Neural progenitor cell (in vitro differentiated cells): Measurements from ENCODE around the gene B4GALNT2. TPM values are rescaled to one million over a fixed set of nuclear protein-coding genes. Genes with fewer than 3 reads are reported as not detected.

ENCODE experiments used
- DNase-seq: peaks from one replicate; pipeline ENCODE4 v3.0.0-alpha.2; 2016; ENCODE audit warnings: low spot score
- H2AFZ ChIP-seq: fragments of 200-600 bp; sonication (generic); replicated peaks from 2 replicates; pipeline ENCODE4 v1.6.1; 2016; ENCODE audit warnings: antibody characterized with exemption
- H3F3A ChIP-seq: fragments of 200-600 bp; sonication (generic); 2 replicates; pipeline ENCODE4 v1.6.1; 2016; ENCODE audit warnings: antibody characterized with exemption, low read depth
- H3K27ac ChIP-seq: fragments of 200-600 bp; sonication (generic); 2 replicates; pipeline ENCODE4 v1.5.1; 2016; ENCODE audit warnings: mild to moderate bottlenecking
- H3K27me3 ChIP-seq: fragments of 200-600 bp; sonication (generic); 2 replicates; pipeline ENCODE4 v1.6.1; 2016; ENCODE audit warnings: mild to moderate bottlenecking, moderate library complexity
- H3K36me3 ChIP-seq: fragments of 200-600 bp; sonication (generic); 2 replicates; pipeline ENCODE4 v1.5.1; 2016
- H3K4me1 ChIP-seq: fragments of 200-600 bp; sonication (generic); 2 replicates; pipeline ENCODE4 v1.6.1; 2016; ENCODE audit warnings: mixed run types
- H3K4me2 ChIP-seq: fragments of 200-600 bp; sonication (generic); 2 replicates; pipeline ENCODE4 v1.6.1; 2016
- H3K4me3 ChIP-seq: fragments of 200-600 bp; sonication (generic); 2 replicates; pipeline ENCODE4 v1.5.1; 2016
- H3K79me2 ChIP-seq: fragments of 200-600 bp; sonication (generic); 2 replicates; pipeline ENCODE4 v1.6.1; 2016; ENCODE audit warnings: low read depth
- H3K9ac ChIP-seq: fragments of 200-600 bp; sonication (generic); 2 replicates; pipeline ENCODE4 v1.6.1; 2016
- H3K9me3 ChIP-seq: fragments of 200-600 bp; sonication (generic); 2 replicates; pipeline ENCODE4 v1.5.1; 2016; ENCODE audit warnings: low read depth
- H4K20me1 ChIP-seq: fragments of 200-600 bp; sonication (generic); 2 replicates; pipeline ENCODE4 v1.6.1; 2016; ENCODE audit warnings: low read depth
- H3K27ac Mint-ChIP-seq: 3 replicates; pipeline ENCODE4 v1.8.0; 2021; ENCODE audit warnings: mixed read lengths
- H3K27me3 Mint-ChIP-seq: 2 replicates; pipeline ENCODE4 v1.8.0; 2022; ENCODE audit warnings: low read depth, mild to moderate bottlenecking, inconsistent platforms, moderate library complexity, mixed read lengths; ENCODE audit not compliant: insufficient read depth
- H3K36me3 Mint-ChIP-seq: 3 replicates; pipeline ENCODE4 v1.8.0; 2021; ENCODE audit warnings: mixed read lengths
- H3K4me1 Mint-ChIP-seq: 3 replicates; pipeline ENCODE4 v1.8.0; 2021; ENCODE audit warnings: mixed read lengths
- H3K4me3 Mint-ChIP-seq: 3 replicates; pipeline ENCODE4 v1.8.0; 2021; ENCODE audit warnings: mild to moderate bottlenecking, moderate library complexity, mixed read lengths
- H3K9me3 Mint-ChIP-seq: 3 replicates; pipeline ENCODE4 v1.8.0; 2020; ENCODE audit warnings: mixed read lengths
- CTCF ChIP-seq: fragments of 200-600 bp; sonication (generic); IDR thresholded peaks from 2 replicates; pipeline ENCODE4 v1.5.1; 2017; ENCODE audit warnings: antibody characterized with exemption, mild to moderate bottlenecking
- EZH2 ChIP-seq: fragments of 200-600 bp; sonication (generic); IDR thresholded peaks from 2 replicates; pipeline ENCODE4 v1.6.1; 2017; ENCODE audit warnings: antibody characterized with exemption, mild to moderate bottlenecking, moderate library complexity
- EZH2phosphoT487 ChIP-seq: fragments of 200-600 bp; sonication (generic); IDR thresholded peaks from 2 replicates; pipeline ENCODE4 v1.6.1; 2017; ENCODE audit warnings: antibody characterized with exemption
- total RNA-seq: library from RNA; depleted of rRNA; stranded (reverse); fragments of >200 nt; gene quantifications from 2 replicates; pipeline ENCODE4 v1.2.3, GENCODE V29; 2015; ENCODE audit warnings: low replicate concordance

Gene B4GALNT2
- total RNA-seq, 1 donor from 2014 or later = not detected

- Histone ChIP-seq H3K9me3 (no peaks in the 10 kb centered on the region), H3F3A (no peaks in the 10 kb centered on the region), H3K36me3 (no peaks in the 10 kb centered on the region), H3K4me3 (no peak overlapping the region), H3K9ac (no peak overlapping the region), H2AFZ (no peak overlapping the region), H3K27ac (no peak overlapping the region), H3K27me3 (no peaks in the 10 kb centered on the region), H3K4me1 (no peaks in the 10 kb centered on the region), H3K4me2 (no peak overlapping the region), H3K79me2 (no peaks in the 10 kb centered on the region), H4K20me1 (no peaks in the 10 kb centered on the region)
- H3K27me3 Mint-ChIP-seq = peaks cover 3% of the 10 kb centered on the region
- H3K9me3 Mint-ChIP-seq = no peaks in the 10 kb centered on the region
- no peak for TF ChIP-seq EZH2
- no peak overlapping the region for H3K4me3 Mint-ChIP-seq
- no peak for DNase-seq
- peaks cover 10% of the 10 kb centered on the region for H3K4me1 Mint-ChIP-seq
- no peaks in the 10 kb centered on the region for H3K36me3 Mint-ChIP-seq
- no peak overlapping the region for H3K27ac Mint-ChIP-seq
Observed at GRCh38 chr17:49086649-49087048, 45.9 kb upstream of the B4GALNT2 start.

DNA sequence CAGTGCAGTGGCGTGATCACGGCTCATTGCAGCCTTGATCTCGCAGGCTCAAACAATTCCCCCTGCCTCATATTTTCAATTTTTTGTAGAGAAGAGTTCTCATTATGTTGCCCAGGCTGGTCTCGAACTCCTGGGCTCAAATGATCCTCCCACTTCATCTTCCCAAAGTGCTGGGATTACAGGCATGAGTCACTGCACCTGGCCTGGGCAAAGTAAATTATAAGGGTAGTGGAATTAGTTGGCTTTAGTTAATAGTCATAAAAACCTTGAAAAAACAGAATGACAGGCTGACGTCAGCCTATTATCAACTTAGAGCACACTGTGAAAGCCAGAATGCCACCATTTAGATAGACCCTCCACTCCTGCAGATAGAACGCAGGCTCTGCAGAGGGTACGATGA lies 43.5 kb upstream of the B4GALNT2 start:
- Mint-ChIP-seq H3K4me1 (peaks cover 10% of the 10 kb centered on the region), H3K9me3 (no peaks in the 10 kb centered on the region), H3K27me3 (peaks cover 4% of the 10 kb centered on the region), H3K4me3 (no peak overlapping the region), H3K36me3 (no peaks in the 10 kb centered on the region), H3K27ac (no peak overlapping the region)
- Histone ChIP-seq H4K20me1 (no peaks in the 10 kb centered on the region), H3K4me1 (no peaks in the 10 kb centered on the region), H2AFZ (no peak overlapping the region), H3K27me3 (no peaks in the 10 kb centered on the region), H3F3A (no peaks in the 10 kb centered on the region), H3K36me3 (no peaks in the 10 kb centered on the region), H3K9ac (no peak overlapping the region), H3K79me2 (no peaks in the 10 kb centered on the region), H3K9me3 (no peaks in the 10 kb centered on the region), H3K4me2 (no peak overlapping the region), H3K27ac (no peak overlapping the region), H3K4me3 (no peak overlapping the region)
- TF ChIP-seq EZH2phosphoT487 (no peak), CTCF (no peak), EZH2 (no peak)
- no peak for DNase-seq

- H3K79me2 ChIP-seq = no peaks in the 10 kb centered on the region
- H3F3A ChIP-seq = no peaks in the 10 kb centered on the region
- Mint-ChIP-seq H3K9me3 (no peaks in the 10 kb centered on the region), H3K36me3 (no peaks in the 10 kb centered on the region), H3K4me3 (no peak overlapping the region), H3K27ac (no peak overlapping the region), H3K4me1 (peaks cover 10% of the 10 kb centered on the region), H3K27me3 (peaks cover 4% of the 10 kb centered on the region)
- no peak overlapping the region for H2AFZ ChIP-seq
- H3K36me3 ChIP-seq = no peaks in the 10 kb centered on the region
- no peak overlapping the region for H3K27ac ChIP-seq
- no peak overlapping the region for H3K4me3 ChIP-seq
- H3K4me2 ChIP-seq = no peak overlapping the region
- H3K27me3 ChIP-seq = no peaks in the 10 kb centered on the region
- no peak for TF ChIP-seq EZH2phosphoT487
- TF ChIP-seq CTCF = no peak
- no peak for TF ChIP-seq EZH2
- H3K9ac ChIP-seq = no peak overlapping the region
- H3K4me1 ChIP-seq = no peaks in the 10 kb centered on the region
- H4K20me1 ChIP-seq = no peaks in the 10 kb centered on the region
- H3K9me3 ChIP-seq = no peaks in the 10 kb centered on the region
- DNase-seq = no peak
Observed at GRCh38 chr17:49090878-49091594, 41.5 kb upstream of the B4GALNT2 start.

- H3K4me3 Mint-ChIP-seq = no peak overlapping the region
- Histone ChIP-seq H3K27me3 (no peaks in the 10 kb centered on the region), H3F3A (no peaks in the 10 kb centered on the region), H3K9ac (no peak overlapping the region), H4K20me1 (no peaks in the 10 kb centered on the region), H3K4me3 (no peak overlapping the region), H3K27ac (no peak overlapping the region), H3K4me2 (no peak overlapping the region), H3K79me2 (no peaks in the 10 kb centered on the region), H2AFZ (no peak overlapping the region), H3K9me3 (no peaks in the 10 kb centered on the region), H3K4me1 (no peaks in the 10 kb centered on the region), H3K36me3 (no peaks in the 10 kb centered on the region)
- H3K9me3 Mint-ChIP-seq = no peaks in the 10 kb centered on the region
- H3K27me3 Mint-ChIP-seq = peaks cover 2% of the 10 kb centered on the region
- no peaks in the 10 kb centered on the region for H3K36me3 Mint-ChIP-seq
- no peaks in the 10 kb centered on the region for H3K4me1 Mint-ChIP-seq
- DNase-seq = no peak
- no peak overlapping the region for H3K27ac Mint-ChIP-seq
- no peak for TF ChIP-seq EZH2phosphoT487
- no peak for TF ChIP-seq CTCF
- no peak for TF ChIP-seq EZH2
Observed at GRCh38 chr17:49093131-49093530, 39.4 kb upstream of the B4GALNT2 start.
